ENCODE data around the gene CPLX3.
"Not testable (repeated sequence)": the region's sequence is repeated elsewhere in the genome, so short reads cannot be mapped to it uniquely, and the experiment has no call there.

The CPLX3 gene

GRCh38 chr15:74826364-74826819 lies at the start of gene CPLX3:
CPLX3 (plus strand) TSS chr15:74826627; CDS start chr15:74826704, 77 bp downstream.
- DNase-seq (ENCODE audit: low read depth): no peak

- DNase-seq (ENCODE audit: low read depth): no peak
Observed at GRCh38 chr15:74776821-74777768, 49.3 kb upstream of the CPLX3 start.

- DNase-seq (ENCODE audit: low read depth): no peak
Observed at GRCh38 chr15:74777769-74778598, 48.4 kb upstream of the CPLX3 start.

GRCh38 chr15:74778599-74778970 lies 47.8 kb upstream of the CPLX3 start:
- DNase-seq (ENCODE audit: low read depth): no peak

GRCh38 chr15:74779162-74779648 lies 47.2 kb upstream of the CPLX3 start:
- DNase-seq (ENCODE audit: low read depth): no peak

GRCh38 chr15:74780523-74781430 lies 45.6 kb upstream of the CPLX3 start:
- no peak for DNase-seq (ENCODE audit: low read depth)

- DNase-seq (ENCODE audit: low read depth): no peak
Observed at GRCh38 chr15:74781431-74782258, 44.8 kb upstream of the CPLX3 start, which contains the start of gene CSK. CSK (plus strand) TSS chr15:74782080; CDS start chr15:74798298, 16,218 bp downstream.

- no peak for DNase-seq (ENCODE audit: low read depth)
Observed at GRCh38 chr15:74782259-74783071, 44.0 kb upstream of the CPLX3 start.

GRCh38 chr15:74783072-74783807 lies 43.2 kb upstream of the CPLX3 start:
- DNase-seq (ENCODE audit: low read depth): no peak

GRCh38 chr15:74783808-74784175 lies 42.6 kb upstream of the CPLX3 start:
- DNase-seq (ENCODE audit: low read depth): no peak

GRCh38 chr15:74784426-74785193 lies 41.8 kb upstream of the CPLX3 start:
- DNase-seq (ENCODE audit: low read depth): no peak

GRCh38 chr15:74785194-74786032 lies 41.0 kb upstream of the CPLX3 start:
- no peak for DNase-seq (ENCODE audit: low read depth)

- DNase-seq (ENCODE audit: low read depth): not testable (repeated sequence)
Observed at GRCh38 chr15:74786081-74786480, 40.3 kb upstream of the CPLX3 start.

- no peak for DNase-seq (ENCODE audit: low read depth)
Observed at GRCh38 chr15:74786551-74787165, 39.8 kb upstream of the CPLX3 start.

GRCh38 chr15:74787251-74788041 lies 39.0 kb upstream of the CPLX3 start:
- DNase-seq (ENCODE audit: low read depth): no peak
